PFSK-1 (cell line): ENCODE results near the gene SMIM29.

Source experiments
- FOXP2 ChIP-seq: optimal IDR thresholded peaks from 2 replicates; pipeline ENCODE3; 2011; ENCODE audit warnings: borderline replicate concordance, control low read depth, inconsistent platforms; ENCODE audit not compliant: insufficient read depth; ENCODE audit errors: extremely low read length, extremely low read depth
- POLR2AphosphoS5 ChIP-seq: IDR thresholded peaks from 2 replicates; pipeline ENCODE4 v1.6.1; 2012; ENCODE audit warnings: low read depth, mild to moderate bottlenecking, control low read depth, low read length, moderate library complexity
- SIN3A ChIP-seq: IDR thresholded peaks from 2 replicates; pipeline ENCODE4 v1.6.1; 2012; ENCODE audit warnings: mild to moderate bottlenecking, low read length, moderate library complexity, borderline replicate concordance; ENCODE audit not compliant: insufficient read depth
- TAF1 ChIP-seq: IDR thresholded peaks from 2 replicates; pipeline ENCODE4 v1.6.1; 2012; ENCODE audit warnings: low read length, control low read depth, borderline replicate concordance; ENCODE audit not compliant: insufficient read depth
- TF ChIP-seq, protein P1 (sequence below), 2 experiments: IDR thresholded peaks; 2 replicates each; pipeline versions ENCODE4 v1.6.1 to v1.8.0; 2011 to 2012; ENCODE audit warnings: low read depth in 2 of 2, low read length in 2 of 2, control low read depth in 1 of 2, inconsistent platforms in 1 of 2, mild to moderate bottlenecking in 1 of 2, moderate library complexity in 1 of 2; ENCODE audit not compliant: insufficient read depth in 1 of 2

The SMIM29 gene

DNA sequence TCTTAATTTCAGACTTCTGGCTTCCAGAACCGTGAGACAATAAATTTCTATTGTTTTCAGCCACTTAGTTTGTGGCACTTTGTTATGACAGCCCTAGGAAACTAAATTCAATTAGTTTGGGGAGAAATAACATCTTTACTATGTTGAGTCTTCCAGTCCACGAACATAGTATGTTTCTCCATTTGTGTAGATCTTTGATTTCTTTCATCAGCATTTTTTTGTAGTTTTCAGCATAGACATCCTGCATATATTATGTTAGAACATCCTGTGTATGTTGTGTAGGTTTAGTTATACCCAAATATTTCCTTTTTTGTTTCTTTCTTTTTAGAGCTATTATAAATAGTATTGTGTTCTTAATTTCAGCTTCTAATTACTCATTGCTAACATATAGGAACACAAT is 30.1 kb downstream of the SMIM29 start:
- TF ChIP-seq POLR2AphosphoS5 (no peak), TAF1 (no peak), SIN3A (no peak), FOXP2 (no peak)
- TF ChIP-seq, protein P1, sequence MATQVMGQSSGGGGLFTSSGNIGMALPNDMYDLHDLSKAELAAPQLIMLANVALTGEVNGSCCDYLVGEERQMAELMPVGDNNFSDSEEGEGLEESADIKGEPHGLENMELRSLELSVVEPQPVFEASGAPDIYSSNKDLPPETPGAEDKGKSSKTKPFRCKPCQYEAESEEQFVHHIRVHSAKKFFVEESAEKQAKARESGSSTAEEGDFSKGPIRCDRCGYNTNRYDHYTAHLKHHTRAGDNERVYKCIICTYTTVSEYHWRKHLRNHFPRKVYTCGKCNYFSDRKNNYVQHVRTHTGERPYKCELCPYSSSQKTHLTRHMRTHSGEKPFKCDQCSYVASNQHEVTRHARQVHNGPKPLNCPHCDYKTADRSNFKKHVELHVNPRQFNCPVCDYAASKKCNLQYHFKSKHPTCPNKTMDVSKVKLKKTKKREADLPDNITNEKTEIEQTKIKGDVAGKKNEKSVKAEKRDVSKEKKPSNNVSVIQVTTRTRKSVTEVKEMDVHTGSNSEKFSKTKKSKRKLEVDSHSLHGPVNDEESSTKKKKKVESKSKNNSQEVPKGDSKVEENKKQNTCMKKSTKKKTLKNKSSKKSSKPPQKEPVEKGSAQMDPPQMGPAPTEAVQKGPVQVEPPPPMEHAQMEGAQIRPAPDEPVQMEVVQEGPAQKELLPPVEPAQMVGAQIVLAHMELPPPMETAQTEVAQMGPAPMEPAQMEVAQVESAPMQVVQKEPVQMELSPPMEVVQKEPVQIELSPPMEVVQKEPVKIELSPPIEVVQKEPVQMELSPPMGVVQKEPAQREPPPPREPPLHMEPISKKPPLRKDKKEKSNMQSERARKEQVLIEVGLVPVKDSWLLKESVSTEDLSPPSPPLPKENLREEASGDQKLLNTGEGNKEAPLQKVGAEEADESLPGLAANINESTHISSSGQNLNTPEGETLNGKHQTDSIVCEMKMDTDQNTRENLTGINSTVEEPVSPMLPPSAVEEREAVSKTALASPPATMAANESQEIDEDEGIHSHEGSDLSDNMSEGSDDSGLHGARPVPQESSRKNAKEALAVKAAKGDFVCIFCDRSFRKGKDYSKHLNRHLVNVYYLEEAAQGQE (IDR thresholded peaks at IDR 0.05; ENCODE audit: insufficient read depth in 1 of 2, low read depth in 2 of 2, low read length in 2 of 2), result no peak

- TF ChIP-seq POLR2AphosphoS5 (no peak), FOXP2 (no peak), TAF1 (no peak), SIN3A (no peak)
- TF ChIP-seq, protein P1 (IDR thresholded peaks at IDR 0.05; ENCODE audit: insufficient read depth in 1 of 2, low read depth in 2 of 2, low read length in 2 of 2), result no peak
These were observed 35.0 kb downstream of the SMIM29 start for GRCh38 chr6:34213772-34214171.

DNA sequence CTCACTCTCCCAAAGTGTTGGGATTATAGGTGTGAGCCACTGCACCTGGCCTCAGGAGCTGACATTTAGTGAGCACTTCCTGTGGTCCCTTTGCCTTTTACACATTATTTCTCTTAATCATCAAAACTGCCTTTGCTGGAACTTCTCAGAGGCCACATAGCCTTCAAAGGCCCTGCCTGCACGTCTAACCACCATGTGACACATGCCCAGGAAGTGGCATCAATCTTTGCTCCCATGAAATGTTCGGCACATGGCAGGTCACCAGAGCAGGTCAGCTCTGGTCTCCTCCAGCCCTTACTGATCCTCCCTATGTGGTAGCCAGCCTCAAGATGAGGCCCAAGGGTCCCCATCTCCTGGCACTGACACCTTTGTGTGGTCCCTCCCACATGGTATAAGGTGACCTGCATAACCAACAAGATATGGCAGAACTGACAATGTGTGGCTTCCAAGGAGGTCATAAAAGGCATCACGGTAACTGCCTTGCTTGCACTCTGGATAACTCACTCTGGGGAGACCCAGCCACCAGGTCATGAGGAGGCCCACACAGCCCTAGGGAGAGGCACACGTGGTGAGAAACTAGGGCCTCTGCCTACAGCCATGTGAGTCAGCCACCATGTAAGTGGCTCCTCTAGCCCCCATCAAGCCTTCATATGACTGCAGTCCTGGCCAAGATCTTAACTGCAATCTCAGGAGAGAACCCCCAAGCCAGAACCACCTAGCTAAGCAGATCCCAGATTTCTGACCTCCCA is 40.9 kb downstream of the SMIM29 start:
- TF ChIP-seq, protein P1 (IDR thresholded peaks at IDR 0.05; ENCODE audit: insufficient read depth in 1 of 2, low read depth in 2 of 2, low read length in 2 of 2), result no peak
- TF ChIP-seq SIN3A (no peak), TAF1 (no peak), POLR2AphosphoS5 (no peak), FOXP2 (no peak)

DNA sequence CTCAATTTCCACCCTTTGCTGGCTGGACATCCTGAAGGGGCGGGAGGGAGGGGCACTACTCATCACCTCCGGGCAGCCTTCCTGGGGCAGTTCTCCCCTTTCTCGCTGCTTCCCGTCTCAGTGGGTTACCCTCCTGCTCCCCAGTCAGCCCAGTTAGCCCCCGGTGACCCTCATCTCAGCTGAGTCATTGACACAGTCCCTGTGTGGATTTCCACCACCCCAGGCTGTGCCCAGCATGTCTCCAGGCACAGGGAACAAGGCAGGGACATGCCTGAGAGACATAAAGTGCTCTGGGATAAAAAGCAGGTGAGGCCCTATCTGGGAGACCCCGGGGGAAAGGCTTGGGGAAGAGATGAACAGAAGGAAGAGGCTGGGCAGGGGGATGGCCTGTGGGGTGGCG is 42.1 kb downstream of the SMIM29 start:
- no peak for TF ChIP-seq POLR2AphosphoS5
- TF ChIP-seq TAF1, result no peak
- TF ChIP-seq, protein P1 (IDR thresholded peaks at IDR 0.05; ENCODE audit: insufficient read depth in 1 of 2, low read depth in 2 of 2, low read length in 2 of 2), result no peak
- TF ChIP-seq FOXP2, result no peak
